Midbrain (tissue), 1 donor: ENCODE data around the gene ABCC11.

Source experiments
- DNase-seq: peaks from one replicate; lab custom pipeline; 2025; lab: John Stamatoyannopoulos, UW

The ABCC11 gene

GRCh38 chr16:48247311-48247710 is at the start of gene ABCC11:
Gene ABCC11, minus strand, starts transcription at chr16:48247539. Its CDS starts 15,618 bp downstream, at chr16:48231921.
- DNase-seq, result no peak

- no peak for DNase-seq
These were observed 48.3 kb upstream of the ABCC11 start for GRCh38 chr16:48295488-48296281.

- no peak for DNase-seq
These were observed 47.4 kb upstream of the ABCC11 start for GRCh38 chr16:48294724-48295123.

- DNase-seq, result no peak
These were observed 45.1 kb upstream of the ABCC11 start for GRCh38 chr16:48292452-48292851.

DNA sequence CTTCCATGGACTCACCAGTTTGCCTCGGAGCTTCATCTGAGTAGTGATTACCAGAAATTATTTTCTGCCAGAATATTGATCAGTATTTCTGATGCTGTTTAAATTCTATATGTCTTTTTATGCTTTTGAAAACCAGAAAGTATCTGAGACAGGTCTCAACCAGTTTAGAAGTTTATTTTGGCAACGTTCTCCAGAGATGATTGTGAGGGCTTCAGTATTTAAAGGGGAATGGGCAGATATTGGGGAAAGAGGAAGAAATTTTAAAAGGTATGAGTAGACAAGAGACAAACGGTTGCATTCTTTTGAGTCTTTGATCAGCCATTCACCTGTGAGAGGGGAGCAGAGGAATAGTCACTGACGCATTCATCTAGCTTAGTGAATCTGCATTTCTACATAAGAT is 44.4 kb upstream of the ABCC11 start:
- DNase-seq, result no peak

- no peak for DNase-seq
These were observed 44.0 kb upstream of the ABCC11 start for GRCh38 chr16:48291303-48291702.

GRCh38 chr16:48287239-48287638 is 39.9 kb upstream of the ABCC11 start:
- no peak for DNase-seq

DNA sequence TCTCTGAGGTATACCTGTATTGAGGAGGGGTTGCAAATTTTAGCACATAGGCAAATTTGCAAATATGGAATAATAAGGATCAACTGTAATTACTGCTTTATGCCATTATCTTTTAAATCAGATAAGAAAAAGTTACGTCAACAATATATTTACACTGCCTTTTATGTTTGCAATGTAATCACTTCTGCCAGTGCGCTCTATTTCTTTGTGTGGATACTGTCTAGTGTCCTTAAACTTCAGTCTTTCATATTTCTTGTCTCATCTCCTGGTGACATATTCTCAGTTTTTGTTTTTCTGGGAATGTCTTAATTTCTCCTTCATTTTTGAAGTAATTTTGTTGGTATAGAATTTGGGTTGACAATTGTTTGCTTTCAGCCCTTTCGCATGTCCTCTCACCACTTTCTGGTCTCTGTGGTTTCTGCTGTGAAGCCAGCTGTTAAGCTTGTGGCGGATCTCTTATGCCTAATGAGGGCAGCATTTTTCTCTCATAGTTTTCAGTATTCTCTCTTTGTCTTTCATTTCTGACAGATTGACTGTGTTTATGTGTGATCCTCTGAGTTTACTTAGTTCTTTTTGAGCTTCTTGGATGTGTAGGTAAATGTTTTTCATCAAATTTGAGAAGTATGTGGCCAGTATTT is 37.6 kb upstream of the ABCC11 start:
- no peak for DNase-seq

- DNase-seq, result no peak
These were observed 35.4 kb upstream of the ABCC11 start for GRCh38 chr16:48282636-48283263.

GRCh38 chr16:48280546-48280945 is 33.2 kb upstream of the ABCC11 start:
- DNase-seq, result no peak

DNA sequence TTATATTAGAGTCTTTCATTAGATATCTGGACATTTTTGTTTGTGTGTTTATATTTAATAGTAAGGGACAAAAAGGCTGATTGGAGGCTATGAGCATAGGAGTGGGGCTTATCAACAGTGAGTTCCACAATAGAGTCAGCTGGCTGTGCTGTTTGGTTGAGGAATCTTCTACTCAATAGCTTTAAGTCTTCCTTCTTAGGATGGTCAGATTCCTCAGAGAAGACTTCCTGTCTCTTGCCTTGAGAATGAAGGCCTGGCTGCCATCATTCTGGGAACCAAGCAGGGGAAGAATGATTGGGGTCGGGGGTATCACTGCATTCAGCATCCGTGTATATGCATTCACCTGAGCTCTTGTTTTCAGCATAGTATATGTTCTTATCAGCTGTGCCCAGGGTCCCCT is 31.9 kb upstream of the ABCC11 start:
- no peak for DNase-seq

DNA sequence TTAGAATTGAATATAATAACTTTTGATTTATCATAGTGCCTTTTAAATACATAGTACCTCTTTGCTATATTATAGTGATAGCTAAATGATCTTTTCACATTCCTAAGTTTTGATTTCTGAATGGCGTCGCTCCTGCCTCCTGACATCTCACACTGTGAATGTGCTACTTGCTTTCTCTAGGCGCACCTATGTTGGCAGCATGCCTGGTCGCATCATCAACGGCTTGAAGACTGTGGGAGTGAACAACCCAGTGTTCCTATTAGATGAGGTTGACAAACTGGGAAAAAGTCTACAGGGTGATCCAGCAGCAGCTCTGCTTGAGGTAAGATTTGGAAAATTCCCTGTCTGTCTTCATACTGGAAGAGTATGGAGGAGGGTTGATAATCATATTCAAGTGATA is 29.8 kb upstream of the ABCC11 start:
- DNase-seq, result no peak

- peak; percentile 75 for DNase-seq
These were observed 28.8 kb upstream of the ABCC11 start for GRCh38 chr16:48276102-48276501.

DNA sequence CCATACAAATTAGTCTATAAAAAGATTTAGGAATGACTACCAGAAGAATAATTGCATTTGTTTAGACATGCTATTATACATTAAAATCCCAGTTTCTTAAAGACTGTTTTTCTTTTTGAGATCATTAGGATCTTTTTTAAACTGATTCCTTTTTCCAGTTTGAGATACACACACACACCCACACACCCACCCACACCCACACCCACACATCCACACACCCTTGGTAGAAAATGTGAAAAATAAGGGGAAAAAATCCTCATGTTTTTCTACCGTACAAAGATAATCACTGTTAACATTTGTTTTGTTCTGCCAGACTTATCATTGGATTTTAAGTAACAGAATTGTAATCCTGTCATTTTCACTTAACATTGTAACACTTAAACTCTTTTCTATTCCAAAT is 27.1 kb upstream of the ABCC11 start:
- DNase-seq, result no peak

DNA sequence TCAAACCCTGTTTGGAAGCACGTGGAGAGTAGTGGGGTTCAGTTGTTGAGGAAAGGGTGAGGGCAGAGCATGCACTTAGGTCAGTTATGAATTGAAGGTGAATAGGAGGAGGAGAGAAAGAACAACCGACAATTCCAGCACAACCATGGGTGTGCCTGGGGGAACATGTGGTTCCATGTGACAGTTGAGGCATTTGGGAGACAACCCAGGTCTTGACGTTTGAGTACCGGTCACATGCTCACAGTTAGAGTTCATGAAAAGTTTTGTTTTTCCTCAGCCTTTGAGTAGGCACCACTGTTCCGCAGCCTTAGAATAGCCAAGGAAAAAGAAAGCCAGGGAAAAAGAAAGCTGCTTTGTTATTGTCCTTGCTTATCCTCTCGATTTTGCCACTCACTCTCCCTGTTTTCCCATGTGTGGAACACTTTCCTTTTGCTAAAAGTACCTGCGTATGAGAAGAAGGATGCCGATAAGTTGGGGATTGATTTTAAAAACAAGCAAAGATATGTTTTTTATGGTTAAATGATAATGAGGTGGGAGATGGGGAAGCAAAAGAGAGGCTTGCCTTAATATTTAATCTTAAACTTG is 25.6 kb upstream of the ABCC11 start:
- peak; percentile 71 for DNase-seq

GRCh38 chr16:48271728-48272127 is 24.4 kb upstream of the ABCC11 start:
- DNase-seq, result no peak

DNA sequence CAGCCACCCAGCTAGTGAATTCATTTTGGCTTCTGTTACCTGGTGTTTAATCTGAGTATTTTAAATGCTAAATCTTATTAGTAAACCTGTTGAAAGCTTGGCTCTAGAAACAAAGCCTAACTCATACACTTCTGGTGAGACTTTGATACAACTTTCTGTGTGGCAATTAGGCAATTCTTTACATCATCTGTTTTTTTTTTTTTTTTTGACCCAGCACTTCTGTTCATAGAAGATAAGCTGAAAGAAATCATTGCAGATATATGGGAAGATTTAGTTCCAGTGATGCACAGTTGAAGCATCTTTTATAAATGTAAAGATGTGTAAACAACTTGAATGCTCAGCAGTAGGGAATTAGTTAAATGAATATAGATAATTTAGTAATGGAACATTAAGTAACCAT is 21.7 kb upstream of the ABCC11 start:
- DNase-seq, result no peak

GRCh38 chr16:48262631-48263030 is 15.3 kb upstream of the ABCC11 start:
- DNase-seq, result no peak

- DNase-seq, result no peak
These were observed 14.2 kb upstream of the ABCC11 start for GRCh38 chr16:48261569-48261968.

GRCh38 chr16:48256579-48257177 is 9.3 kb upstream of the ABCC11 start:
- no peak for DNase-seq

GRCh38 chr16:48252013-48252412 is 4.7 kb upstream of the ABCC11 start:
- no peak for DNase-seq

DNA sequence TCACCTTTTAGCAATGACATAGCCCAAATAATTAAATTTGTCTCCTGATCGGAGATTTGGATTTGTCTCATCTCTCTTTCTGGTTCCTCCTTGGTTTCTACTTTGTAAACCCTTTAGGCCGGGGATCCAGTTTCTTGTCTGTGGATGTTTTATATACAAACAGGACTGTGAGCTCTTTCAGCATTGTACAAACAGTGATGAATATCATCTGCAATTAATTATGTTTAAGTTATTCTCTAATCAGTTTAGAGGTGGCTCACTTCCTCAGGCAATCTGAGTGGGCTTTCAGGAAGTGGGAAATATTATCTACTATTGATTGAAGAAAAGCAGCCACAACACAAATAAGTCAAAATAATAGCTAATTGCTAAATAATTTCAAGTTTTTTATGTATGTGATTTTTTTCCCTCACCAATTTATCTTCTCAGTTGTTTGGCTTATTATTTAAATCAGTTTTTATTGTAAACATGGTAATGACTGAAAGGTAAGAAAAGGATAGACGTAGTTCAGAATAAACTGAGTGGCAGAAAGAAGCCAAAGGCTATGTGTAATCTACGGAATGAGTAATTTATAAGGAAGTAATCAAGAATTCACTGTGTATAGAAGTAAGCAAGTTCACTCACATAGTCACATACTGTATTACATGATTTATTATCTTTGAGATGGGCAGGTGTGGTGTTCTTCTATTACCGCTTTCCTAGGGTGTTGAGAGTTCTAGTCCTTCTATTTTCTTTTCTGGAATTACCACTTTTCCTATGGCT is 3.4 kb upstream of the ABCC11 start:
- DNase-seq, result no peak
